ENCODE measurements around the gene ERMARD.

ERMARD gene

DNA sequence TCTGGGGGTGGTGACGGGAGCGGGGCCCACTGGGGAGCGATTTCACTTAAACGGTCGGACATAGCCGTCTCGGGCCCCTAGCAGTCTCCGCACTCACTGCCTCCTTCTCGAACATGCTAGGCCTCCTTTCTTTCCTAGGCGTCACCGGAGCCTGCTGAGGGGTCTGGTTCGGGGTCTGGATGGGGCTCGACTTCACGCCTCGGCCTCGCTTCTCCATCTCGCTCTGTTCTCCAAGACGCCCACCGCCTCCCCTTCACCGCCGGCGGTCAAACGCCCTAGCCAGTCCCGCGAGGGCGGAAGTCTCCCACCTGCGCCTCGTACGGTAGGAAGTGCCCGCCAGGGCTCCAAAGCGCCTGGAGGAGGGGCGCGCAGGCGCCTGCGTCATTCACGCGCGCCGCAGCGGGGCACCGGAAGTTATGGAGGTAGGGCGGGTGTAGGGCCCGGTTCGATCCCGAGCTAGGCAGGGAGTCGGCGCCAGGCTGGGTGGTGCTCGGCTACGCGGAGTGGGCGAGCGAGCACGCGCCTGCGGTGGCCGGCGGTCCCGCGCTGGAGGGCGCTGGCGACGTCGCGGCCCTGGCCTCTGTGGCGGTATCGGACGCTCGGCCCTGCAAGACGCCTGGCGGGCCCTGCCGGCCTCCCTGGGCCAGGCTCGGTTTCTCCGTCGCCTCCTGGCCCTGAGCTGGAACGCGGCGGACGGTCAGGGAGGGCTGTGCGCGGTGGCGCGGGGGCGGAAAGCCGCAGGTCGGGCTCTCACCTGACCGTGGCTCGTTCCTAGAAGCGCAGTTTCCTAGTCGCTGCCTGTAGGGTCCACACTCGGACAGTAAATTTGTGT lies at the start of gene ERMARD, which contains the start of gene DYNLT2:
ERMARD (plus strand) TSS at position 381 of the 832 bp plus-strand sequence; CDS start at position 417, 36 bp downstream.
DYNLT2 (minus strand) TSS at position 331 of the 832 bp plus-strand sequence; CDS start at position 217, 114 bp downstream.
- peak; percentile 86 to 87 for DNase-seq (ENCODE audit: low read depth in 2 of 2)

DNA sequence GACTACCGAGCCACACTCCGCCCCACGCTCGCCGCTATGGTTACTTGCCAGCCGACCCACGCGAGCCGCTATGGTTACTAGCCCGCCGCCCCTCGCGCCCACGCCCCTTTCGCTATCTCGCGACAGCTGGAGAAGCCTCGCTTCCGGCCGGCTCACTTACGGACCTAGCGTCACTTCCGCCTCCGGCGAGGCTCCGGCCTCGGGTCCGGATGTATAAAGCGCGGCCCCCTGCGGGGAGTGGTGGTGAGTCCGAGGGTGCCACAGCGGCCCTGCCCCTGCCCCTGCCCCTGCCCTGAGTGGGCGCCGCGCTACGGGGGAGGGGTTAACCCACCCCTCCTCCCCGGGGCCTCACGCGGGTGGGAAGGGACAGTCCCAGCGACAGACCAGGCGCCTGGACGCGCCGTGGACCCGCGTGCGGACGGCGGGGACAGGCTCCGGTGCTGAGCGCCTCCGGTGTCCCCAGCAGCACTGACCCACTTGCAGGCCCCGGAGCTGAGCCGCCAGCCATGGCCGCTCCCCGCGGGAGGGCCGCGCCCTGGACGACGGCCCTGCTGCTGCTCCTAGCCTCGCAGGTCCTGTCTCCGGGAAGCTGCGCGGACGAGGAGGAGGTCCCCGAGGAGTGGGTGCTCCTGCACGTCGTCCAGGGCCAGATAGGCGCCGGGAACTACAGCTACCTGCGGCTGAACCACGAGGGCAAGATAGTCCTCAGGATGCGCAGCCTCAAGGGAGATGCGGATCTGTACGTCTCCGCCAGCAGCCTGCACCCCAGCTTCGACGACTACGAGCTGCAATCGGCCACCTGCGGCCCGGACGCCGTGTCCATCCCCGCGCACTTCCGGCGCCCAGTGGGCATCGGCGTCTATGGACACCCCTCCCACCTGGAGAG lies 49.2 kb upstream of the ERMARD start, which contains the start of the genes C6orf120 and WDR27:
C6orf120 (plus strand) TSS at position 173 of the 886 bp plus-strand sequence; CDS start at position 507, 334 bp downstream.
WDR27 (minus strand) TSS at position 76 of the 886 bp plus-strand sequence. CDS start 13,024 bp downstream, outside the sequence.
- DNase-seq (ENCODE audit: low read depth in 2 of 2) = peak; percentile 86 to 88

DNA sequence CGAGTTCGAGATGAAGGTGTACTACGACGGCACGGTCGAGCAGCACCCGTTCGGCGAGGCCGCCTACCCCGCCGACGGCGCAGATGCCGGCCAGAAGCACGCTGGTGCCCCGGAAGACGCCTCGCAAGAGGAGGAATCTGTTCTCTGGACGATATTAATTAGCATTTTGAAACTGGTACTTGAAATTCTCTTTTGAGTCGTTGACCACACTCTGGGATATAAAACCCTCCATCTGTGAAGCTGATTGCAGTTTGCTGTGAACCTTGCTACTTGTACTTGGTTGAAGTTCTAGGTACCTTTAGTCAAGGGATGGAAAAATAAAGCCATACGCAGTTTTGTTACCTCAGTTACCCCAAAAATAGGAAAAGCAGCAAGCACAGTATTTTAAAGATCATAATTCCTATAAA lies 48.6 kb upstream of the ERMARD start:
- DNase-seq (ENCODE audit: low read depth in 2 of 2) = no peak

DNA sequence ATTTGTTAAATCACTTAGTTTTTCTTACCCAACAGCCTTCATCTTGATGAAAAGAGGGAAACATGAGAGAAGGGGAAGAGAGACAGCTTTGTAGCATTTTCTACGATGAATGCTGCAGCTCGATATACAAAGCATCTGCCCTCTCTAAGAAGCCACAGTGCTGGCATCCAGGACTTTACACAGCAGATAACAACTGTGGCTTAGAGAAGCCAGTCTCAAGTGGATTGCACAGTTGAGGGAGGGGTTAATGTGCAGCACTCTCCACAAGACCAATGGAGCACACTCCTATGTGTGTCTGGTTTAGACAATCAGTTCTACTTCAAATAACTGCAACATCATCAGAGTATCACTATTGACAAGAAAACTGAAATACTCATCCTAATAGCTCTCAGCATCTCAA lies 43.6 kb upstream of the ERMARD start:
- no peak for DNase-seq (ENCODE audit: low read depth in 2 of 2)

DNA sequence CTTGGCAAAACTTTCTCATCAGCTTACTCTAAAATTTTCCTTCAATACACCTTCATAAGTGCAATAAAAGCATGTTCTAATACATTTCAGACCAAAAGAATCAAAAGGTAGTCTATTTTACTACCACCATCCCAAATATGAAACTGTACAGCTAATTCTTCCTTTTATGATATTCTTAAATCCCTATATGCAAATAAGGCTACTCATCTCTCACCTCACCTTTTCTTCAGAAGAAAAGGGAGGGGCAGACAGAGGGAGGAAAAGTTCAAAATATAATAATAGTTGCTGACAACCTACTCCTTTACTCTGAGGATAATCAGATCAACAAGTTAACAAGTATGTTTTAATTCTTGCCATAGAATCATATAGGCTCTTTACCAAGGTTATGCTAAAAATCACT lies 42.1 kb upstream of the ERMARD start:
- no peak for DNase-seq (ENCODE audit: low read depth in 2 of 2)

DNA sequence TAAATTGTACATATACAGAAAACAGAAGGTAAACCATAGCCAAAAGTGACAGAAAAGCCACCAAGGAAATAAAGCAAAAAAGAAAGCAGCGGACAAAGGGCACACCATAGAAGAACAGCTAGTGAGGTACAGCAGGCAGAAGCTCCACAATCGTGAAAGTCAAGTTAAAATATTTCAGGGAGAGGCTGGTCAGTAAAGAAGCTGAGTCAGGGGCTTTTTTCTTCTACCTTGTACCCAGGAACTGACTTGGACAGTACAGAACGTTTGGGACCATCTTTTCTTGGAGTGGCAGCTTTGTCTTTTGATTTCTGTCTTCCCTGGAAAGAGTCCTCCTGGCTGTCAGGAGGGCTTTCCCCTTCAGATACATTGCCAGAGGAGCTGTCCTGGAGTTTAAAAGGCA lies 41.4 kb upstream of the ERMARD start:
- no peak for DNase-seq (ENCODE audit: low read depth in 2 of 2)

DNA sequence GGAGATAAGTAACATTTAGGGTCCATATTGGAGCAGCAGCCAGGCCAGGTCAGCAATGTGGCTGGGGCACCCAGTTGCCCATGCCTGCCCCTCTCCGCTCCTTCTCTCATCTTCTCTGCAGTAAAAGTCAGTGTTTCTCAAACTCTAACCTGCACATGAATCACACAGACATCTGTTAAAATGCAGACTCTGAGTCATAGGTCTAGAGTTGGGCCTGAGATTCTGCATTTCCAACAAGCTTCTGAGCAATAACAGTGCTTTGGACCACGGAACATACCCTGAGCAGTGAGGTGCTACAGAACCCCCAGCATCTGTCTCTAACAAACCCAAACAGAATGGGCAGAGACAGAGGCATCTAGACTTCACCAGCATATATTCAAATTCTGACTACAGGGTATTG lies 37.2 kb upstream of the ERMARD start:
- no peak for DNase-seq (ENCODE audit: low read depth in 2 of 2)

DNA sequence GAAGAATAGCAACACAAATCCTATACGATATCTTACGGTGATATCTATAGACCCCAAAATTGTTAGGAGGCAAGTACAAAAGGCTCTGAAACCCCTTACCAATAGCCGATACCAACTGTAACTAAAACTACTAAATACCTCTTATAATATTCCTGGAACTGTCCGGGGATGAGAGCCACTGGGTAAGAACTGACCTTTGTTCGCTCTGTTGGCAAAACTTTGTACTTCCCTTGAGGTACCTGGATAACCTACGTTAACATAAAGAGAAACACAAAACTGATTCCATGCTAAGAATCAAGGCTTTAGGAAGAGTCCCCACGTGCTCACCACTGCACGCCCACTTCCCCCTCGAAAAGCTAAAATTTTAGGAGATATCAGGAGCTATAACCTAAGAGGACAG lies 36.8 kb upstream of the ERMARD start:
- no peak for DNase-seq (ENCODE audit: low read depth in 2 of 2)

DNA sequence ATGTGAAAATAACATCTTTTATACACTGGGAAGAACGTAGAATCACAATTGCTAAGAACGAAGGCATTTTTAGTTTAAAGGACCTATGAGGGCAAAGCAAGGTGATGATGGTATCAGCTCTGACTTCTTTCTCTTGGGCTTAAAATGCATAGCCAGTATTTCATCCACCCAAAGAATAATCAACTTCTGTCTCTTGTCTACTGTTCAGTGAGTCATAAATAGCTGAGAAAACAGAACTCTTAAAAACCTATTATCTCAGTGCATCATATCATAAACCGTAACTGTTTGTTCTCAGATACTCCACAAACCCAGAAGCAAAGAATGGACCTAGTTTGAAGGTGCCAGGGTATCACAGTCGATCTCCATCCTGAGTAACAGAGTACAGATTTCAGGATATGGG lies 32.3 kb upstream of the ERMARD start:
- no peak for DNase-seq (ENCODE audit: low read depth in 2 of 2)

DNA sequence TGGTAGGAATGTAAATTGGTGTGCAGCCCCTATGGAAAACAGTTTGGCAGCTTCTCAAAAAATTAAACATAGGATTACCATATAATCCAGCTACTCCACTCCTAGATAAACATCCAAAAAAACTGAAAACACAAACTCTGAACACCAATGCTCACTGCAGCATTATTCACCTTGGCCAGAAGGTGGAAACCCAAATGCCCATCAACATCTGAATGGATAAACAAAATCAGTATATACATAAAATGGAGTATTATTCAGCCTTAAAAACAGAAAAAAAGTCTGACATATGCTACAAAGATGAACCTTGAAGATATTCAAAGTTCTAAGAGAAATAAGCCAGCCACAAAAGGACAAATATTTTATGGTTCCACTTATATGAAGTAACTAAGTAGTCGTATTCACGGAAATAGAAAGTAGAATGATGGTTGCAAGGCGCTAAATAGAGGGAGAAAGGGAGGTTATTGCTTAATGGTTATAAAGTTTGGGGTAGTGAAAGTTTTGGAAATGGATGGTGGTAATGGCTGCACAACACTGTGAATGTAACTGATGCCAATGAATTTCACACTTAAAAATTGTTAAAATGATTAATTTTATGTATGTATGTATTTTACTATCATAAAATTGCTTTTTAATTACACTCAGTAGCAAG lies 31.1 kb upstream of the ERMARD start:
- DNase-seq (ENCODE audit: low read depth in 2 of 2) = no peak

DNA sequence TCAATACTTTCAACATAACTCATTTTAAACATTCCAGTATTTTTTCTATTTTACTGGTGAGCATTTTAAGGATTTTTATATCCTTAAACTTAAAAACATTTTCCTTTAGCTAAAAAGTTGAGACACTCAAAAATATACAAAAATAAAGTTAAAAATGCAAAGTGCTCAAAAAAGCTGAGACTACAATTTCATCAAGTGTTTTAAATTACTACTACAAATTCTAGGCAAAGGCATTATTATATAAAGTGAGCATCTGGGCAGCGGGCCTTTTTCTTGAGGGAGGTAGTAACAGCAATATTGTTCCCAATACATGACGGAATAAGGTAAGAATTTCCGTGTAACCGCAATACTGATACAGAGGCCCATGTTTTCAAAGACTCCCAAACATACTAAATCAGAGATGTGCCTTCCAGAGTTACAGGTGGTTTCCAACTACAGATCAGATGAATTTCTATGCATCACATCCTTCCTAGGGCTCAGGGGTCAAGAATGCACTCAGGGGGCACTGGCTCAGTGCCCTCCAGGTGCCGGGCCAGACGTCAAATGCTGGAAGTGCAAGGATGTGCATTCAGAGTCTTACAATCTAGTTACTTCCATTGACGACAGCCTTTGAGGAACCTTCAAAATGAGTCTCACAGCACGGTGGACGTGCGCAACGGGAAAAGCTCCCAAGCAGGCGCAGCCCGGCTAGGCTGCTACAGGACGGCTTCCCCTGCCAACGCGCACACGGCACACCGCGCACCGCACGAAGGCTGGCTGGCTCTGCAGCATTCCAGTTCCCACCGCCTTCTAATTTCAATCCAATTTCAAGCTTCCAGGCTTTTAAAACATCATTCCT lies 28.8 kb upstream of the ERMARD start:
- peak in 1 of 2 experiments; percentile 30 for DNase-seq (ENCODE audit: low read depth in 2 of 2)

DNA sequence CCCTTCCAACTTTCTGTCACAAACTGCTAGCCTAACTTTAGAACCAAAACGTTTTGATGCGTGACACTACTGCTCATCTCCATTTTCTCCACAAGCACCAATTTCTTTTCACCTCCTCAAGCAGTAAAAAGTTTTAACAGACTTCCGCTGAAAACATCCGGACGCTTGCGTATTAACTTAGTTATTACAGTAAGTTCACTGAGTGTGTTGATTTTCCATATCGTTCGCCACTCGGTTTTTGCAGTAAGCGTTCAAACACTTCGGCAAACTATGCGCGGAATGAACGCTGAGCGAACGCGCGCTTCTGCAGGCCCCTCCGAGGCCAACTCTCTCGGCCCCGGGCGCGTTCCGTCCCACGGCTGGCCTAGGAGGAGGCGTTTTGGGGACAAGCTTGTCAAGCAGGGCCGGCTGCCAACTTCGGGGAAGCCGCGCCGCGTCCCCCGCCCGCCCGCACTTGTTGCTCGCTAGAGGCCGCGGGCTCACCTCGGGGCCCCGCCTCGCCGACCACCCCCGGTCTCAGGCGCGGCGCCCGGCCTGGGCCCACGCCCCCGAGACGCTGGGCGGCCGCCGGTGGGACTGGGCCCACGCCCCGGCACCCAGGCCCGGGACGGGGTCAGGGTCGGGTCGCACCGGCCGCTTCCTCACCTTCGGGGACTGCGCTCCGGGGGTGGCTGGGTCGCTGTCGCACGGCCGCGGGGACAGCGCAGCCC lies 28.1 kb upstream of the ERMARD start:
- no peak for DNase-seq (ENCODE audit: low read depth in 2 of 2)

DNA sequence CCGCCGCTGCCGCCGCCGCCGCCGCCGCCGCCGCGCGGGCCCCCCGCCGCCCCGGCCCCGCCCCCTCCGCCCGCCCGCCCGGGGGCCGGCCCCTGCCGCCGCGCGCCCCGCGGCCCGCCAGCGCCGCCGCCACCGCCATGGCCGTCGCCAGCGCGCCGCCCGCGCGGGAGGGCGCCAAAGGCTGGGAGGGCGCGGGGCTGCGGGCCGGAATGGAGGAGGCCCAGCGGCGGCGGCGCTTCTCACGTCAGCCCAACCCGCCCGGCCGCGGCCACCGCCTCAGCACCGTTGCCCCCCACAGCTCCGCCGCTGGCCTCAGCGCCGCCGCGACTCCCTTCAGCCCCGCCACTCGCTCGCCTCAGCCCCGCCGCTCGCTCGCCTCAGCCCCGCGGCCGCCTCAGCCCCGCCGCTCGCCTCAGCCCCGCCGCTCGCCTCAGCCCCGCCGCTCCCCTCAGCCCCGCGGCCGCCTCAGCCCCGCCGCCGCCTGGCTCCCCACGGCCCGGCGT lies 27.4 kb upstream of the ERMARD start:
- DNase-seq (ENCODE audit: low read depth in 2 of 2) = no peak

DNA sequence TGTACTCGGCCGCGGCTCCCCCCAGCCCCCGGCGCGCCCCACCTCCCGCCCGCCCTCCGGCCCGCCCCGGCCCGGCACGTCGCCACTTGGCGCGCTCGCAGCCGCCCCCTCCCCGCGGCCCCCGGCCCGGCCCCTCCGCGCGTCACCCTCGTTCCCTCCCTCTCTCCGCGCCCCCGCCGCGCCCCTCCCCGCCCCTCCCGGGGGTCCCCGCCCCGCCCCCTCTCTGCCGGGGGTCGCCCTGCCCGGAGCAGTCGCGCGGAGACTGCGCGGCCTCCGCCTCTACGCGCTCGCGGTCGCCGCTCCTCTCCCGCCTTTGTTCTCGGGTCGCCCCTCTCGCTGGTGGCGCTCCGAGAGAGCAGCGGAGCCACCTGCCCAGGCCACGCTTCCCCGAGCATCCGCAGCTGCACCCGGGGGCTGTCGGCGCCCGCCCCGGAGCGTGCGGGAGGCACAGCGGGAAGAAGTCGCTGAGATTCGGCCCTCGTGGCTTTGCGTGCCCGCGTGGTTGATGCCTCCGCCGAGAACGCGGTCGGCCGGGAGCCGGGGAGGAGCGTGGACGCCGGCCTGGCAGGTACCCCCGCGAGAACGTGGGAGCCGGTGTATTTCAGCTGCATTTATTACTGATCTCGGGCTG lies 26.8 kb upstream of the ERMARD start, which contains the start of gene PHF10:
PHF10 (minus strand) TSS at position 7 of the 631 bp plus-strand sequence. CDS start 569 bp downstream, outside the sequence.
- DNase-seq (ENCODE audit: low read depth in 2 of 2) = no peak

DNA sequence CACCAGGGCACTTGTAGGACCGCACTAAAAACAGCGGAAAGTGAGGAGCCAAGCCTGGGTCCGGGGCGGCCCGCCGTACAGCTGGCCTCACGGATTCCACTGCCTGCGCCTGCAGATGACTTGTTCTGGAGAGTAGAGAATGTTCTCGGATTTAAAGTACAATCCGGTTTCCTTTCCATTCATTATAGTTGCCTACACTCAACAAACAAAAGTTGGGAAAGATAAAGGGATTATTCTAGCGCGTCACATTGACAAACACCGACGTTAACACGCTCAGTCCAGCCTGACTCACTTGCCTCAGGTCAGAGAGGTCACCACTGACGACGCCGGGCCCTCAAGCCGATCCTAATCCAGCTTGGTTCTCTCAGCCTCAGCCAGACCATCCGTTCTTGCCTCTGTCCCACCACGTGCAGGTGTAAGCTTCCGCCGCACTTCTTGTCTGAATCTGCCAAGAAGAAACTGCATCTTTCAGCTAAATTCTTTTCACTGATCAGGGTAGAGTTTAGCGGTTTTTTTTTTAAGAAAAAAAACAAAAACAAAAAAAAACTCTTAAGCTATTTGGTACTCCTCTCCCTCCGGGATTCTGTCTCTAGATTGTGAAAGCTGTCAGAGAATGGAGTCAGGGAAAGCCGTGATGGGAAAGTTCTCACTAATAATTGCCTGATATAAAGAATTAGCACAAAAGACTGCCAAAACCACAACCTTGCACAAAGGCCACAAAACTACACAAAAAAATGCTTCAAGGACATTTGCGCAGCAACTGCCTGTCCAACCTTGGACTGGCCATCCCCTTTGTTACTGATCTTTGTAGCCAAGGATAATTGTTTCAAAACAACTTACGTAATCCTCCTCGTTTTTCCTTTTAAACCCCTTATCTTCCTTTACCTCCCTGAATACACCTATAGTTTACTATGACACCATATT lies 26.0 kb upstream of the ERMARD start:
- no peak for DNase-seq (ENCODE audit: low read depth in 2 of 2)

DNA sequence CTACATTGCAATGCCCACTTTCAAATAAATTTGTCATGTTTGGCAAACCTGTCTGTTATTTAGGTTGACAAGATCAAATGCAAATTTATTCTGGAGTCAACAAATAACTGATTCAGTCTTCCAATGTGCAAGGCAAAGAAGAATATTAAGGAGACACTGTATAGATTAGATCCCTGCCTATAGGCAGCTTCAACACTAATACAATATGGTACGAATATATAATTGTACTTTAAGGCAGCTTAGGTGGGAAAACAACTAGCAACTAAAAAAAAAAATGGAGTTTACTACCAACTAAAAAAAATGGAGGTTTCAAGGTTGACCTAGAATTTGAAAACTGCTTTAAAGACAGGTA lies 25.4 kb upstream of the ERMARD start:
- no peak for DNase-seq (ENCODE audit: low read depth in 2 of 2)

DNA sequence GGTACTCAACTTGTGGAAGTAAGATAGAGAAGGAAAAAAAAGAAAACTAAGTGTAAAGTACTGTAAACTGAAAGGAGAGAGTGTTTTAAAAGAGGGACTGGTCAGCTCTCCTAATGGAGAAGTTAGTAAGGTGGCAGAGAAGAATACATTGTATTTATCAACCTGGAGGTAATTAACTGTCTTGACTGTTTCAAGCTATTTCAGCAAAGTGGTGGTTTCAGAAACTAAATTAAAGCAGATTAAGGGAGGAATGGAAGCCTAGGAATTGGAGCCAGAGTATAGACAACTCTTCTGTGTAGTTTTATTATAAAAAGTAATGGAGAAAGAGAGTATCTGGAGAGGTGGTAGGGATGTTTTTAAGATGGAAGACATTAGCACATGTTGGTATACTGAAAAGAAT lies 24.5 kb upstream of the ERMARD start:
- no peak for DNase-seq (ENCODE audit: low read depth in 2 of 2)

DNA sequence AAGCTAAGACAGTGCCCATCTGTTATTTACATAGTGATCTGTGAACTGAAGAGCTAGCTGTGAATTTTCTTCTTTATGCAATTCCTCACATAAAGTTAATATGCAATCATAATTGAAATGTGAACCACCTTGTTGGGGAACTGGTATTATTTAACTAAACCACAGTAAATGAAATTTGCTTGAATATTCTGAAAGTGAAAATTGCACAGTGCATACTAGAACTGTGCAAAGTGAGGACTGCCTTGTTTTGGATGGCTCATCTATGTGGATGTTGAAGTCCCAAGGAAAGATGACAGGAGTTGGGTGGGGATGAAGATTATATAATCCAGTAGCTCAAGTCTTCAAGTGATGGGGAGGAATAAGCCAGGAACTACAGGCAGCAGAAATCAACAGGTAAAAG lies 21.5 kb upstream of the ERMARD start:
- no peak for DNase-seq (ENCODE audit: low read depth in 2 of 2)
